GM12878 (cell line): Measurements from ENCODE around the gene FEV. TPM values are rescaled to one million over a fixed set of nuclear protein-coding genes. Genes with fewer than 3 reads are reported as not detected.

ENCODE experiments used
- ATAC-seq: fragments of 200-7000 bp; cut with Tn5 transposase; 3 replicates; pipeline ENCODE4 v1.9.1; 2020; ENCODE audit warnings: mild to moderate bottlenecking, moderate library complexity
- BruUV-seq: library from RNA; stranded (reverse); fragments of 400-500 nt; replicated peaks from 2 replicates; lab custom pipeline; 2021; lab: Mats Ljungman, UMichigan
- CTCF ChIA-PET: fragments of 300-600 bp; sonication (Branson Sonifier 250); formaldehyde crosslinking; extraction: SDS; loops from one replicate; lab custom pipeline; 2021; ENCODE audit warnings: inconsistent platforms; lab: Yijun Ruan, JAX
- POLR2A ChIA-PET: fragments of 350-600 bp; formaldehyde crosslinking; extraction: SDS; loops from one replicate; lab custom pipeline; 2021; ENCODE audit warnings: inconsistent platforms; lab: Charles Lee
- RAD21 ChIA-PET: fragments of 300-600 bp; sonication (Branson Sonifier 250); formaldehyde crosslinking; loops from one replicate; lab custom pipeline; 2023; ENCODE audit warnings: antibody characterized with exemption; ENCODE audit not compliant: unreplicated experiment; lab: Charles Lee
- SMC1A ChIA-PET: fragments of 300-600 bp; sonication (Branson Sonifier 250); formaldehyde crosslinking; loops from one replicate; lab custom pipeline; 2023; ENCODE audit not compliant: unreplicated experiment, uncharacterized antibody; lab: Charles Lee
- DNase-seq: peaks from one replicate; pipeline ENCODE4 v3.0.0-alpha.2; 2011; ENCODE audit warnings: low read depth, low spot score
- FAIRE-seq: peaks from 3 replicates; lab custom pipeline; 2011; peaks lifted over from hg19 to GRCh38; lab: Jason Lieb, UNC
- H2AFZ ChIP-seq: 2 replicates; pipeline ENCODE4 v1.6.0; 2011; ENCODE audit warnings: low read depth, low read length, control low read depth; ENCODE audit not compliant: control insufficient read depth
- H3K27ac ChIP-seq: 2 replicates; pipeline ENCODE4 v1.5.1; 2011; ENCODE audit warnings: control low read depth; ENCODE audit not compliant: control insufficient read depth, insufficient read depth
- H3K27me3 ChIP-seq, 2 experiments: replicated peaks in 1 of 2; 2 replicates each; pipeline versions ENCODE4 v1.6.0 to v1.6.1; 2011; ENCODE audit warnings: low read length in 1 of 2; ENCODE audit not compliant: control insufficient read depth in 2 of 2, insufficient read depth in 2 of 2
- H3K36me3 ChIP-seq, 2 experiments: 2 replicates each; pipeline ENCODE4 v1.5.1; 2011; ENCODE audit warnings: low read length in 1 of 2; ENCODE audit not compliant: control insufficient read depth in 2 of 2, insufficient read depth in 2 of 2
- H3K4me1 ChIP-seq: 2 replicates; pipeline ENCODE4 v1.6.1; 2011; ENCODE audit warnings: mild to moderate bottlenecking, low read length, moderate library complexity, mixed read lengths; ENCODE audit not compliant: control insufficient read depth, insufficient read depth
- H3K4me2 ChIP-seq: 2 replicates; pipeline ENCODE4 v1.6.0; 2011; ENCODE audit warnings: control low read depth; ENCODE audit not compliant: control insufficient read depth, insufficient read depth
- H3K4me3 ChIP-seq: fragments of 200-600 bp; sonication (generic); 2 replicates; pipeline ENCODE4 v1.5.1; 2016
- H3K79me2 ChIP-seq: 2 replicates; pipeline ENCODE4 v1.6.0; 2011; ENCODE audit warnings: low read length; ENCODE audit not compliant: control insufficient read depth, insufficient read depth
- H3K9ac ChIP-seq: 2 replicates; pipeline ENCODE4 v1.8.0; 2011; ENCODE audit warnings: low read length, control low read depth, mixed read lengths; ENCODE audit not compliant: control insufficient read depth, insufficient read depth
- H3K9me3 ChIP-seq: replicated peaks from 3 replicates; pipeline ENCODE4 v1.5.1; 2011; ENCODE audit warnings: mild to moderate bottlenecking, low read length; ENCODE audit not compliant: control insufficient read depth, insufficient read depth
- H4K20me1 ChIP-seq: 2 replicates; pipeline ENCODE4 v1.6.0; 2011; ENCODE audit not compliant: control insufficient read depth, insufficient read depth
- CHD1 ChIP-seq: IDR thresholded peaks from 2 replicates; pipeline ENCODE4 v1.6.1; 2012; ENCODE audit warnings: low read depth, low read length, improper control_type of control experiment
- E4F1 ChIP-seq: fragments of 450-650 bp; IDR thresholded peaks from 2 replicates; pipeline ENCODE4 v1.6.1; 2018; ENCODE audit warnings: borderline replicate concordance, mild to moderate bottlenecking; ENCODE audit not compliant: partially characterized antibody
- ESRRA ChIP-seq: IDR thresholded peaks from 2 replicates; pipeline ENCODE4 v1.6.1; 2012; ENCODE audit warnings: mild to moderate bottlenecking, low read length, improper control_type of control experiment
- HDAC2 ChIP-seq: fragments of 200-600 bp; sonication (generic); IDR thresholded peaks from 2 replicates; pipeline ENCODE4 v1.6.1; 2017
- HDAC6 ChIP-seq: fragments of 200-600 bp; sonication (generic); IDR thresholded peaks from one replicate; pipeline ENCODE4 v1.8.0; 2017; ENCODE audit warnings: antibody characterized with exemption; ENCODE audit not compliant: unreplicated experiment
- IKZF2 ChIP-seq, 2 experiments: fragments of 450-650 bp; IDR thresholded peaks; 2 replicates each; pipeline ENCODE4 v1.6.1; 2017; ENCODE audit warnings: mild to moderate bottlenecking in 2 of 2, moderate library complexity in 2 of 2
- MTA3 ChIP-seq: IDR thresholded peaks from 2 replicates; pipeline ENCODE4 v1.6.1; 2012; ENCODE audit warnings: low read length, inconsistent platforms, borderline replicate concordance
- MXI1 ChIP-seq: fragments of 150-350 bp; IDR thresholded peaks from 2 replicates; pipeline ENCODE4 v1.6.1; 2011; ENCODE audit warnings: low read depth, mild to moderate bottlenecking, inconsistent platforms, low read length, improper control_type of control experiment
- PAX8 ChIP-seq: fragments of 450-650 bp; IDR thresholded peaks from 2 replicates; pipeline ENCODE4 v1.6.1; 2017; ENCODE audit warnings: mild to moderate bottlenecking, moderate library complexity
- PML ChIP-seq: IDR thresholded peaks from 2 replicates; pipeline ENCODE4 v1.6.1; 2012; ENCODE audit warnings: low read length, inconsistent platforms
- POU2F2 ChIP-seq: IDR thresholded peaks from 3 replicates; pipeline ENCODE4 v1.6.1; 2011; ENCODE audit warnings: low read depth, mild to moderate bottlenecking, low read length, borderline replicate concordance
- SMC3 ChIP-seq: IDR thresholded peaks from 2 replicates; pipeline ENCODE4 v1.6.1; 2011; ENCODE audit warnings: low read length, improper control_type of control experiment, borderline replicate concordance
- SPI1 ChIP-seq: IDR thresholded peaks from 2 replicates; pipeline ENCODE4 v1.6.1; 2011; ENCODE audit warnings: low read depth, mild to moderate bottlenecking, low read length, moderate library complexity, borderline replicate concordance; ENCODE audit not compliant: insufficient read depth
- STAT3 ChIP-seq: IDR thresholded peaks from 2 replicates; pipeline ENCODE4 v1.6.1; 2011; ENCODE audit warnings: low read depth, low read length, improper control_type of control experiment
- YBX1 ChIP-seq: fragments of 450-650 bp; IDR thresholded peaks from 2 replicates; pipeline ENCODE4 v1.6.1; 2016; ENCODE audit warnings: antibody characterized with exemption
- ZBTB4 ChIP-seq: fragments of 450-650 bp; formaldehyde crosslinking; IDR thresholded peaks from 2 replicates; pipeline ENCODE4 v1.4.0; 2022; ENCODE audit warnings: mild to moderate bottlenecking, moderate library complexity
- WGBS: methylation state at CpG from one replicate; pipeline ENCODE4 v1.1.6; 2016; ENCODE audit warnings: low lambda C conversion rate; ENCODE audit not compliant: insufficient replicate concordance, insufficient coverage; ENCODE audit errors: missing lambda C conversion rate; 5-methylcytosine and 5-hydroxymethylcytosine counted together
- in situ Hi-C: fragments of 300-500 bp; cut with MboI; formaldehyde crosslinking; loops from 9 replicates; pipeline ENCODE4 v1.14.3; 2018; ENCODE audit warnings: mixed read lengths
- intact Hi-C: fragments of 100-400 bp; cut with micrococcal nuclease; formaldehyde crosslinking; loops from one replicate; pipeline ENCODE4 v1.14.2; 2022; ENCODE audit not compliant: unreplicated experiment
- polyA plus RNA-seq, 11 experiments: library from polyadenylated mRNA; depleted of rRNA in 4 of 11; unstranded in 6 of 11; stranded (reverse) in 5 of 11; fragments of >200 nt; fragmentation: Nextera tagmentation in 4 of 11; fragmentation: Illumina TruSeq in 1 of 11; extraction: Ambion mirVana in 4 of 11; extraction: Trizol in 1 of 11; gene quantifications; 1 replicate in 1 of 11; 2 replicates in 10 of 11; pipeline versions ENCODE4 v1.2.1 to v1.2.3, GENCODE V29; 2011 to 2016; ENCODE audit warnings: inconsistent platforms in 2 of 11, missing spikeins in 2 of 11, low read depth in 1 of 11
- total RNA-seq, 4 experiments: library from RNA; depleted of rRNA in 3 of 4; stranded (reverse); fragments of >200 nt in 3 of 4; fragmentation: Illumina TruSeq in 1 of 4; extraction: Trizol in 1 of 4; gene quantifications; 2 replicates each; pipeline versions ENCODE4 v1.2.1 to v1.2.3, GENCODE V29; 2013 to 2021
- TF ChIP-seq, protein P1 (sequence below): IDR thresholded peaks from 2 replicates; pipeline ENCODE4 v1.6.1; 2012; ENCODE audit warnings: low read depth, low read length, improper control_type of control experiment

Gene FEV
- total and polyA plus RNA-seq, 10 of the 15 experiments (the other 5 are each of a cell fraction or from before 2014, with no cell fraction given) = not detected

GRCh38 chr2:218952160-218952559 is 32.8 kb downstream of the FEV start (continued):
- no peak for TF ChIP-seq ZBTB4 (CRISPR knock-in tag)
- TF ChIP-seq, protein P1, sequence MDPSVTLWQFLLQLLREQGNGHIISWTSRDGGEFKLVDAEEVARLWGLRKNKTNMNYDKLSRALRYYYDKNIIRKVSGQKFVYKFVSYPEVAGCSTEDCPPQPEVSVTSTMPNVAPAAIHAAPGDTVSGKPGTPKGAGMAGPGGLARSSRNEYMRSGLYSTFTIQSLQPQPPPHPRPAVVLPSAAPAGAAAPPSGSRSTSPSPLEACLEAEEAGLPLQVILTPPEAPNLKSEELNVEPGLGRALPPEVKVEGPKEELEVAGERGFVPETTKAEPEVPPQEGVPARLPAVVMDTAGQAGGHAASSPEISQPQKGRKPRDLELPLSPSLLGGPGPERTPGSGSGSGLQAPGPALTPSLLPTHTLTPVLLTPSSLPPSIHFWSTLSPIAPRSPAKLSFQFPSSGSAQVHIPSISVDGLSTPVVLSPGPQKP = no peak
- no peak for TF ChIP-seq POU2F2
- no peak for TF ChIP-seq IKZF2 (IDR thresholded peaks at IDR 0.05)
- no peak for TF ChIP-seq HDAC6
- no peak for TF ChIP-seq PAX8
- no peak for TF ChIP-seq STAT3
- TF ChIP-seq PML = no peak
- no peak for TF ChIP-seq YBX1

DNA sequence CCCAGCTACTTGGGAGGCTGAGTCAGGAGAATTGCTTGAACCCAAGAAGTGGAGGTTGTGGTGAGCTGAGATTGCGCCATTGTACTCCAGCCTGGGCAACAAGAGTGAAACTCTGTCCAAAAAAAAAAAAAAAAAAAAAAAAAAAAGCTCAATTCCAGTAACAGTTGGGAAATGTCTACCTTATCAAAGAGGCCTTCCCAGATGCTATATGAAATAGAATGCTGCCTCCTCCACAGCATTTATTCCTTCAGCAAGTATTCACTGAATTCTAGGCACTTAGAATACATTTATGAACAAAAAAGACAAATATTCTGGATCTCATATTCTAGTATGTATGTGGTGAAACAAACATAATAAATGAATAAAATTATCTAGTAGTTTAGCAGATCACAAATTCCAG is 38.4 kb downstream of the FEV start:
- WGBS = no CpG with 5 or more reads among the region's 1 CpG
- SMC1A ChIA-PET = no interaction called here
- TF ChIP-seq SMC3 (no peak), MTA3 (no peak), CHD1 (no peak), HDAC2 (no peak), IKZF2 (IDR thresholded peaks at IDR 0.05) (no peak), E4F1 (no peak), MXI1 (no peak), SPI1 (no peak), ESRRA (no peak), PAX8 (no peak)

More for the DNA sequence above, 38.4 kb downstream of the FEV start:
- Histone ChIP-seq H3K79me2 (no peaks in the 10 kb centered on the region), H3K4me3 (no peak overlapping the region), H3K4me1 (no peaks in the 10 kb centered on the region), H3K27me3 (peaks cover 0 to 2% of the 10 kb centered on the region in 2 experiments; a peak in 2 of 4 replicates), H4K20me1 (no peaks in the 10 kb centered on the region), H3K9ac (no peak overlapping the region), H3K9me3 (no peaks in the 10 kb centered on the region), H2AFZ (no peak overlapping the region), H3K4me2 (no peak overlapping the region), H3K27ac (no peak overlapping the region), H3K36me3 (no peaks in the 10 kb centered on the region)
- FAIRE-seq = no peak
- CTCF ChIA-PET = no interaction called here
- ATAC-seq = no peak
- intact Hi-C loops (no loop called here), in situ Hi-C loops (no loop called here)
- RAD21 ChIA-PET = interaction anchor here (0.6 kb wide), 1 partner anchor 51 kb away, joined by 5 read pairs; no protein-coding TSS in a partner anchor
- no peak for DNase-seq
- POLR2A ChIA-PET = no interaction called here
- no TSS peak for BruUV-seq
